ENCODE results near the gene NDUFAF4. TPM values are rescaled to one million over a fixed set of nuclear protein-coding genes. Genes with fewer than 3 reads are reported as not detected.

The NDUFAF4 gene
- total RNA-seq, 1 donor from 2014 or later = 20.8 TPM

- intact Hi-C loops (cut with DNase I) = no loop called here
- no peaks in the 10 kb centered on the region for H3K36me3 ChIP-seq
- TF ChIP-seq, protein P1, sequence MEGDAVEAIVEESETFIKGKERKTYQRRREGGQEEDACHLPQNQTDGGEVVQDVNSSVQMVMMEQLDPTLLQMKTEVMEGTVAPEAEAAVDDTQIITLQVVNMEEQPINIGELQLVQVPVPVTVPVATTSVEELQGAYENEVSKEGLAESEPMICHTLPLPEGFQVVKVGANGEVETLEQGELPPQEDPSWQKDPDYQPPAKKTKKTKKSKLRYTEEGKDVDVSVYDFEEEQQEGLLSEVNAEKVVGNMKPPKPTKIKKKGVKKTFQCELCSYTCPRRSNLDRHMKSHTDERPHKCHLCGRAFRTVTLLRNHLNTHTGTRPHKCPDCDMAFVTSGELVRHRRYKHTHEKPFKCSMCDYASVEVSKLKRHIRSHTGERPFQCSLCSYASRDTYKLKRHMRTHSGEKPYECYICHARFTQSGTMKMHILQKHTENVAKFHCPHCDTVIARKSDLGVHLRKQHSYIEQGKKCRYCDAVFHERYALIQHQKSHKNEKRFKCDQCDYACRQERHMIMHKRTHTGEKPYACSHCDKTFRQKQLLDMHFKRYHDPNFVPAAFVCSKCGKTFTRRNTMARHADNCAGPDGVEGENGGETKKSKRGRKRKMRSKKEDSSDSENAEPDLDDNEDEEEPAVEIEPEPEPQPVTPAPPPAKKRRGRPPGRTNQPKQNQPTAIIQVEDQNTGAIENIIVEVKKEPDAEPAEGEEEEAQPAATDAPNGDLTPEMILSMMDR (IDR thresholded peaks at IDR 0.05) = no peak
- H3K4me3 ChIP-seq = no peak overlapping the region
- no peaks in the 10 kb centered on the region for H3K27me3 ChIP-seq
- H3K9me3 ChIP-seq = no peaks in the 10 kb centered on the region
- no peak overlapping the region for H3K27ac ChIP-seq
- no peaks in the 10 kb centered on the region for H3K4me1 ChIP-seq
- ATAC-seq = no peak
- no peak for DNase-seq
These were observed 19.5 kb downstream of the NDUFAF4 start for GRCh38 chr6:96878143-96878542.

DNA sequence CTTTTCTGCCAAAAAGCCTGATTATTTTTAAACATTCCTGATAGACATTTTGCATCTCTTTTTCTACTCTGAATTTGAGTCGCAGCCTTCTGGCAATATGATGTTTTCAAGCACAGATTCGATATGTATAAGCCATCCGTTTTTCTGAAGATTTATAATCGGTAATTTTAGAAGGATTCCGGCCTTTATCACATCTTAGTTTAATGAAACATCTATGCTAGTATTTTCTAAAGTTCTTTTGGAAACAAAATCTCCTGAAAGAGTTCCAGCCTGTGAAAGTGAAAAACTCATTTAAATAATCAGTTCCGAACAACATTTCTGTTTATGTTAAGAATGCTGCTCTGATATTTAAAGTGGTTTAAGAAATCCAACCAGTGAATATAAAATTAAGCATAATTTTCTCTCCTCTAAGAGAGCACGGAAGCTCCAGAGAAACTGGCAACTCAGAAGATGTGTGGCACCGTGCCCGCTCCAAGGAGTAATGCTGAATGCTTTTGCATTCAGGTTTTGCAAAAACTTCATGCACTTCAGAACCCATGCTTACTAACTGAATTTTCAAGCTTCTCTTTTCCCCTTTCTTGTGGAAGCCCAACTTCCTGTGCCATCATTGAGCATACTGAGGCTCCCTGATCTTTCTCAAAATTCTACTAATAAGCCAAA is 20.7 kb downstream of the NDUFAF4 start:
- TF ChIP-seq, protein P1 (IDR thresholded peaks at IDR 0.05) = no peak

DNA sequence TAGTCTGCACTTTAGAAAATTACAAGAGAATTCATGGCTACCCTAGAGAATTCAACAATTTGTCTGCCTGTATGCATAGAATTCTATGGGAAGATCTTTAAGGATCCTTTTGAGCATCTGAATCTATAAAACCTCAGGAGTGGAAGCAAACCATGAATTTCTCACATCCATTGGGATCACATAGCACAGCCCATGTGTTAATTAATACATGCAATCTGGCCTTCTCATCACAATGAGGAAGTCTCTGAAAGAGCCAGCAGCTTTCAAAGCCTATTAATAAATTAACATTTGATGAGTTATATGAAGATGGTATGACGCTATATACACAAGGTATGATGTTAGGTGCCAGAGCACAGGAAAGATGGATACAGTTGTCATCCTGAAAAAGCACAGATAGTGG is 24.7 kb downstream of the NDUFAF4 start:
- ATAC-seq = no peak
- Histone ChIP-seq H3K36me3 (no peaks in the 10 kb centered on the region), H3K27me3 (no peaks in the 10 kb centered on the region), H3K9me3 (no peaks in the 10 kb centered on the region), H3K4me3 (no peak overlapping the region), H3K4me1 (no peaks in the 10 kb centered on the region), H3K27ac (no peak overlapping the region)
- DNase-seq = no peak
- TF ChIP-seq, protein P1 (IDR thresholded peaks at IDR 0.05) = no peak
- intact Hi-C loops (cut with DNase I) = no loop called here

More for the DNA sequence above, 20.7 kb downstream of the NDUFAF4 start:
- H3K36me3 ChIP-seq = no peaks in the 10 kb centered on the region
- ATAC-seq (no peak), DNase-seq (no peak)
- no peaks in the 10 kb centered on the region for H3K4me1 ChIP-seq
- H3K27me3 ChIP-seq = no peaks in the 10 kb centered on the region
- no peaks in the 10 kb centered on the region for H3K9me3 ChIP-seq
- no peak overlapping the region for H3K27ac ChIP-seq
- intact Hi-C loops (cut with DNase I) = no loop called here
- H3K4me3 ChIP-seq = no peak overlapping the region

- H3K27ac ChIP-seq = no peak overlapping the region
- no peak for ATAC-seq
- no peaks in the 10 kb centered on the region for H3K4me1 ChIP-seq
- H3K27me3 ChIP-seq = no peaks in the 10 kb centered on the region
- DNase-seq = no peak
- H3K4me3 ChIP-seq = no peak overlapping the region
- H3K9me3 ChIP-seq = no peaks in the 10 kb centered on the region
- TF ChIP-seq, protein P1 (IDR thresholded peaks at IDR 0.05) = no peak
- intact Hi-C loops (cut with DNase I) = no loop called here
- no peaks in the 10 kb centered on the region for H3K36me3 ChIP-seq
These were observed 32.7 kb downstream of the NDUFAF4 start for GRCh38 chr6:96865055-96865405.

- intact Hi-C loops (cut with DNase I) = no loop called here
- Histone ChIP-seq H3K27me3 (no peaks in the 10 kb centered on the region), H3K4me1 (no peaks in the 10 kb centered on the region), H3K4me3 (no peak overlapping the region), H3K27ac (no peak overlapping the region), H3K36me3 (no peaks in the 10 kb centered on the region), H3K9me3 (no peaks in the 10 kb centered on the region)
- TF ChIP-seq, protein P1 (IDR thresholded peaks at IDR 0.05) = no peak
- ATAC-seq = no peak
- no peak for DNase-seq
These were observed 33.3 kb downstream of the NDUFAF4 start for GRCh38 chr6:96864216-96865054.
